ENCODE results near the gene PGS1.

PGS1 gene

GRCh38 chr17:78392295-78392694 is 13.8 kb downstream of the PGS1 start:
- Mint-ChIP-seq H3K4me1 (ENCODE audit: low read depth in 2 of 2) (peaks cover 25 to 26% of the 10 kb centered on the region in 2 donors), H3K4me3 (no peak overlapping the region), H3K9me3 (no peaks in the 10 kb centered on the region), H3K36me3 (ENCODE audit: insufficient read depth) (peaks cover 57% of the 10 kb centered on the region), H3K27me3 (no peaks in the 10 kb centered on the region), H3K27ac (no peak overlapping the region)
- DNase-seq (no peak), ATAC-seq (replicated peaks) (no peak)

- ATAC-seq (replicated peaks) (no peak), DNase-seq (no peak)
- H3K9me3 Mint-ChIP-seq = no peaks in the 10 kb centered on the region
- no peaks in the 10 kb centered on the region for H3K27me3 Mint-ChIP-seq
- peaks cover 19 to 20% of the 10 kb centered on the region in 2 donors for H3K4me1 Mint-ChIP-seq (ENCODE audit: low read depth in 2 of 2)
- peaks cover 66% of the 10 kb centered on the region for H3K36me3 Mint-ChIP-seq (ENCODE audit: insufficient read depth)
- H3K4me3 Mint-ChIP-seq = no peak overlapping the region
- H3K27ac Mint-ChIP-seq = no peak overlapping the region
Measured at GRCh38 chr17:78393575-78393974, 15.1 kb downstream of the PGS1 start.

GRCh38 chr17:78394209-78394608 is 15.8 kb downstream of the PGS1 start:
- Mint-ChIP-seq H3K27ac (no peak overlapping the region), H3K27me3 (no peaks in the 10 kb centered on the region), H3K9me3 (no peaks in the 10 kb centered on the region), H3K4me1 (ENCODE audit: low read depth in 2 of 2) (peaks cover 18% of the 10 kb centered on the region in 2 donors), H3K4me3 (no peak overlapping the region), H3K36me3 (ENCODE audit: insufficient read depth) (peaks cover 68% of the 10 kb centered on the region)
- no peak for ATAC-seq (replicated peaks)
- DNase-seq = no peak

- DNase-seq (no peak), ATAC-seq (replicated peaks) (no peak)
- H3K27ac Mint-ChIP-seq = no peak overlapping the region
- peaks cover 15 to 16% of the 10 kb centered on the region in 2 donors for H3K4me1 Mint-ChIP-seq (ENCODE audit: low read depth in 2 of 2)
- H3K36me3 Mint-ChIP-seq (ENCODE audit: insufficient read depth) = peaks cover 78% of the 10 kb centered on the region
- no peaks in the 10 kb centered on the region for H3K9me3 Mint-ChIP-seq
- no peak overlapping the region for H3K4me3 Mint-ChIP-seq
- H3K27me3 Mint-ChIP-seq = no peaks in the 10 kb centered on the region
Measured at GRCh38 chr17:78395155-78395554, 16.7 kb downstream of the PGS1 start.

- peak overlapping the region; percentile 14 to 62 for H3K27ac Mint-ChIP-seq
- H3K9me3 Mint-ChIP-seq = no peaks in the 10 kb centered on the region
- H3K36me3 Mint-ChIP-seq (ENCODE audit: insufficient read depth) = peaks cover 86% of the 10 kb centered on the region
- H3K27me3 Mint-ChIP-seq = no peaks in the 10 kb centered on the region
- ATAC-seq (replicated peaks) (no peak), DNase-seq (no peak)
- H3K4me1 Mint-ChIP-seq (ENCODE audit: low read depth in 2 of 2) = peaks cover 9 to 11% of the 10 kb centered on the region in 2 donors
- no peak overlapping the region for H3K4me3 Mint-ChIP-seq
Measured at GRCh38 chr17:78396441-78397337, 18.2 kb downstream of the PGS1 start.

GRCh38 chr17:78397681-78398101 is 19.2 kb downstream of the PGS1 start:
- no peaks in the 10 kb centered on the region for H3K9me3 Mint-ChIP-seq
- peaks cover 9 to 14% of the 10 kb centered on the region in 2 donors for H3K4me1 Mint-ChIP-seq (ENCODE audit: low read depth in 2 of 2)
- ATAC-seq (replicated peaks) (no peak), DNase-seq (no peak)
- H3K4me3 Mint-ChIP-seq = no peak overlapping the region
- peaks cover 91% of the 10 kb centered on the region for H3K36me3 Mint-ChIP-seq (ENCODE audit: insufficient read depth)
- no peaks in the 10 kb centered on the region for H3K27me3 Mint-ChIP-seq
- no peak overlapping the region for H3K27ac Mint-ChIP-seq

GRCh38 chr17:78398390-78398789 is 19.9 kb downstream of the PGS1 start:
- Mint-ChIP-seq H3K36me3 (ENCODE audit: insufficient read depth) (peaks cover 88% of the 10 kb centered on the region), H3K27ac (no peak overlapping the region), H3K9me3 (no peaks in the 10 kb centered on the region), H3K4me3 (no peak overlapping the region), H3K27me3 (no peaks in the 10 kb centered on the region), H3K4me1 (ENCODE audit: low read depth in 2 of 2) (peaks cover 9 to 10% of the 10 kb centered on the region in 2 donors)
- DNase-seq = no peak
- no peak for ATAC-seq (replicated peaks)

- Mint-ChIP-seq H3K27ac (no peak overlapping the region), H3K4me3 (no peak overlapping the region), H3K36me3 (ENCODE audit: insufficient read depth) (peaks cover 88% of the 10 kb centered on the region), H3K9me3 (no peaks in the 10 kb centered on the region), H3K4me1 (ENCODE audit: low read depth in 2 of 2) (peaks cover 8 to 10% of the 10 kb centered on the region in 2 donors), H3K27me3 (no peaks in the 10 kb centered on the region)
- ATAC-seq (replicated peaks) (no peak), DNase-seq (no peak)
Measured at GRCh38 chr17:78399028-78399692, 20.7 kb downstream of the PGS1 start.

- DNase-seq (no peak), ATAC-seq (replicated peaks) (no peak)
- no peaks in the 10 kb centered on the region for H3K27me3 Mint-ChIP-seq
- H3K4me3 Mint-ChIP-seq = no peak overlapping the region
- peaks cover 88% of the 10 kb centered on the region for H3K36me3 Mint-ChIP-seq (ENCODE audit: insufficient read depth)
- peaks cover 6 to 10% of the 10 kb centered on the region in 2 donors for H3K4me1 Mint-ChIP-seq (ENCODE audit: low read depth in 2 of 2)
- H3K9me3 Mint-ChIP-seq = no peaks in the 10 kb centered on the region
- H3K27ac Mint-ChIP-seq = no peak overlapping the region
Measured at GRCh38 chr17:78399693-78400144, 21.3 kb downstream of the PGS1 start.

- ATAC-seq (replicated peaks) = no peak
- H3K36me3 Mint-ChIP-seq (ENCODE audit: insufficient read depth) = peaks cover 88% of the 10 kb centered on the region
- H3K9me3 Mint-ChIP-seq = no peaks in the 10 kb centered on the region
- peaks cover 8 to 12% of the 10 kb centered on the region in 2 donors for H3K4me1 Mint-ChIP-seq (ENCODE audit: low read depth in 2 of 2)
- no peaks in the 10 kb centered on the region for H3K27me3 Mint-ChIP-seq
- DNase-seq = no peak
- H3K4me3 Mint-ChIP-seq = no peak overlapping the region
- H3K27ac Mint-ChIP-seq = peak overlapping the region in 1 of 2 donors; percentile 29
Measured at GRCh38 chr17:78400581-78401240, 22.3 kb downstream of the PGS1 start.

GRCh38 chr17:78401246-78401645 is 22.8 kb downstream of the PGS1 start:
- Mint-ChIP-seq H3K9me3 (no peaks in the 10 kb centered on the region), H3K36me3 (ENCODE audit: insufficient read depth) (peaks cover 86% of the 10 kb centered on the region), H3K27me3 (no peaks in the 10 kb centered on the region), H3K4me3 (no peak overlapping the region), H3K4me1 (ENCODE audit: low read depth in 2 of 2) (peaks cover 6 to 13% of the 10 kb centered on the region in 2 donors), H3K27ac (peak overlapping the region in 1 of 2 donors; percentile 29)
- no peak for DNase-seq
- no peak for ATAC-seq (replicated peaks)

- H3K27me3 Mint-ChIP-seq = no peaks in the 10 kb centered on the region
- H3K4me1 Mint-ChIP-seq (ENCODE audit: low read depth in 2 of 2) = peaks cover 6 to 11% of the 10 kb centered on the region in 2 donors
- no peaks in the 10 kb centered on the region for H3K9me3 Mint-ChIP-seq
- DNase-seq = no peak
- H3K27ac Mint-ChIP-seq = no peak overlapping the region
- no peak overlapping the region for H3K4me3 Mint-ChIP-seq
- ATAC-seq (replicated peaks) = no peak
- H3K36me3 Mint-ChIP-seq (ENCODE audit: insufficient read depth) = peaks cover 79% of the 10 kb centered on the region
Measured at GRCh38 chr17:78401891-78402290, 23.4 kb downstream of the PGS1 start.

- Mint-ChIP-seq H3K27ac (peak overlapping the region in 1 of 2 donors; percentile 81), H3K4me3 (no peak overlapping the region), H3K36me3 (ENCODE audit: insufficient read depth) (peaks cover 68% of the 10 kb centered on the region), H3K9me3 (no peaks in the 10 kb centered on the region), H3K4me1 (ENCODE audit: low read depth in 2 of 2) (peaks cover 13 to 21% of the 10 kb centered on the region in 2 donors), H3K27me3 (no peaks in the 10 kb centered on the region)
- DNase-seq (no peak), ATAC-seq (replicated peaks) (no peak)
Measured at GRCh38 chr17:78403822-78404221, 25.4 kb downstream of the PGS1 start.

All from effector memory CD8-positive, alpha-beta T cell (primary cell).